Measurements from ENCODE around the gene HDAC3. TPM values are rescaled to one million over a fixed set of nuclear protein-coding genes. Genes with fewer than 3 reads are reported as not detected.

HDAC3 gene
- total and polyA plus RNA-seq, 4 donors = 35.1 to 62.5 (median 46.7) TPM

DNA sequence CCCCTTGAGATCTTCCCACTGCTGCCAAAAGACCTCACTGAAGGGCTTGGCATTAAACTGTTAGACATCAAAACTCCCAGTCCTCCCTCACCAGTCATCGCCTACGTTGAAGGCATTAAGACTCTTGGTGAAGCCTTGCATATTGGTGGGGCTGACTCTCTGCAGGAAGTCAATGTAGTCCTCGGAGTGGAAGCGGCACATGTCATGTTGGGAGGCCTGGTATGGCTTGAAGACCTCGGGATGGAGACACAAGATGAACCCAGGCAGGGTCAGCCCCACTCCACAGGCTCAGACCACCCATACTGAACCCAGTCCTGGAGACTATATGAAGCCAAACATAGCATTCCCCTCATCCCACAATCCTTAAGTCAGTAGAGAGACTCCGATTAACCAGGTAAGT is 1.9 kb downstream of the HDAC3 start:
- Histone ChIP-seq H3K4me3 (no peak overlapping the region), H3K4me1 (ENCODE audit: control insufficient read depth in 5 of 5, insufficient read depth in 5 of 5, low read length in 5 of 5) (peaks cover 0 to 23% (median 8%) of the 10 kb centered on the region in 5 donors), H3K9ac (ENCODE audit: insufficient read depth in 1 of 2, low read length in 2 of 2) (peak overlapping the region in 1 of 2 donors; percentile 38), H3K27ac (ENCODE audit: low read depth in 1 of 2, low read length in 1 of 2) (no peak overlapping the region), H3K27me3 (ENCODE audit: control insufficient read depth in 3 of 3, insufficient read depth in 3 of 3, low read length in 2 of 3) (peaks cover 0 to 15% (median 14%) of the 10 kb centered on the region in 3 donors), H3K36me3 (ENCODE audit: control insufficient read depth in 4 of 4, insufficient read depth in 4 of 4, low read length in 4 of 4) (peaks cover 0 to 9% (median 6%) of the 10 kb centered on the region in 4 donors), H3K9me3 (ENCODE audit: control insufficient read depth in 4 of 4, insufficient read depth in 3 of 4, low read length in 3 of 4) (no peaks in the 10 kb centered on the region)
- TF ChIP-seq, protein P1, sequence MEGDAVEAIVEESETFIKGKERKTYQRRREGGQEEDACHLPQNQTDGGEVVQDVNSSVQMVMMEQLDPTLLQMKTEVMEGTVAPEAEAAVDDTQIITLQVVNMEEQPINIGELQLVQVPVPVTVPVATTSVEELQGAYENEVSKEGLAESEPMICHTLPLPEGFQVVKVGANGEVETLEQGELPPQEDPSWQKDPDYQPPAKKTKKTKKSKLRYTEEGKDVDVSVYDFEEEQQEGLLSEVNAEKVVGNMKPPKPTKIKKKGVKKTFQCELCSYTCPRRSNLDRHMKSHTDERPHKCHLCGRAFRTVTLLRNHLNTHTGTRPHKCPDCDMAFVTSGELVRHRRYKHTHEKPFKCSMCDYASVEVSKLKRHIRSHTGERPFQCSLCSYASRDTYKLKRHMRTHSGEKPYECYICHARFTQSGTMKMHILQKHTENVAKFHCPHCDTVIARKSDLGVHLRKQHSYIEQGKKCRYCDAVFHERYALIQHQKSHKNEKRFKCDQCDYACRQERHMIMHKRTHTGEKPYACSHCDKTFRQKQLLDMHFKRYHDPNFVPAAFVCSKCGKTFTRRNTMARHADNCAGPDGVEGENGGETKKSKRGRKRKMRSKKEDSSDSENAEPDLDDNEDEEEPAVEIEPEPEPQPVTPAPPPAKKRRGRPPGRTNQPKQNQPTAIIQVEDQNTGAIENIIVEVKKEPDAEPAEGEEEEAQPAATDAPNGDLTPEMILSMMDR (IDR thresholded peaks at IDR 0.05; ENCODE audit: control extremely low read depth, extremely low read depth) = no peak
- no peak for DNase-seq
- 90 to 96% methylated on average over 6 of the region's 6 CpGs for WGBS, 2 donors
- ATAC-seq (ENCODE audit: insufficient read depth, low FRiP score) = no peak

DNA sequence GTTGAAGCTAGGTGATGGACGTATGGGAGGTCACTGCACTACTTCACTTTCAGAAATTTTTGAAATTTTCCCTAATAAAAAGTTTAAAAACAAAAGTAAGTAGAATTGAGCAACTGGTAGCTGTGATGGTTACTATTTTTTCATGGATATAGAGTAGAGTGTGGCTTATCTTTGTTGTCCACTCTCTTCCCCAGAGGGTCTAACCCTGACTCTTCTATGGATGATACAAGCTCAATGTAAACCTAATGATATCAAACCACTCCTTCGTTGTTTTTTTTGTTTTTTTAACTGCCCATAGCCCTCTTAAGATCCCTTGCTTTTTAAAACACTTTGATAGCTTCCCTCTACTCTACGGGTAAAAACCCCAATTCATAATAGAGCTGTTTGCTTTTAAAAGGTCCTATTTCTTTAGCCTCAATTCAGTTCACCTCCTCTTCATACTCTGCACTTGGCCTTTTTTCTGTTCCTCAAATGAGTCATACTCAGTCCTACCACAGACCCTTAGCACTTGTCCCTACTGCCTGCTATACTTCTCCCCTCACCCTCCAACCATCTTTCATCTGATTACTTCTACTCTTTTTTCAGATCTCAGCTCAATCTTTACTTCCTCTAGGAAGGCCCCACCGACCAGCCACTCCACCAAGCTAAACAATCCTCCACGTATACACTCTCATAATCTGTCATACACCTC is 2.6 kb downstream of the HDAC3 start:
- WGBS, 2 donors = 66 to 72% methylated on average over 5 of the region's 5 CpGs
- TF ChIP-seq, protein P1 (IDR thresholded peaks at IDR 0.05; ENCODE audit: control extremely low read depth, extremely low read depth) = no peak
- DNase-seq = no peak
- Histone ChIP-seq H3K4me3 (no peak overlapping the region), H3K9me3 (ENCODE audit: control insufficient read depth in 4 of 4, insufficient read depth in 3 of 4, low read length in 3 of 4) (no peaks in the 10 kb centered on the region), H3K4me1 (ENCODE audit: control insufficient read depth in 5 of 5, insufficient read depth in 5 of 5, low read length in 5 of 5) (peaks cover 0 to 23% (median 8%) of the 10 kb centered on the region in 5 donors), H3K27ac (ENCODE audit: low read depth in 1 of 2, low read length in 1 of 2) (no peak overlapping the region), H3K36me3 (ENCODE audit: control insufficient read depth in 4 of 4, insufficient read depth in 4 of 4, low read length in 4 of 4) (peaks cover 0 to 16% (median 13%) of the 10 kb centered on the region in 4 donors), H3K9ac (ENCODE audit: insufficient read depth in 1 of 2, low read length in 2 of 2) (no peak overlapping the region), H3K27me3 (ENCODE audit: control insufficient read depth in 3 of 3, insufficient read depth in 3 of 3, low read length in 2 of 3) (peaks cover 0 to 15% (median 14%) of the 10 kb centered on the region in 3 donors)
- no peak for ATAC-seq (ENCODE audit: insufficient read depth, low FRiP score)

DNA sequence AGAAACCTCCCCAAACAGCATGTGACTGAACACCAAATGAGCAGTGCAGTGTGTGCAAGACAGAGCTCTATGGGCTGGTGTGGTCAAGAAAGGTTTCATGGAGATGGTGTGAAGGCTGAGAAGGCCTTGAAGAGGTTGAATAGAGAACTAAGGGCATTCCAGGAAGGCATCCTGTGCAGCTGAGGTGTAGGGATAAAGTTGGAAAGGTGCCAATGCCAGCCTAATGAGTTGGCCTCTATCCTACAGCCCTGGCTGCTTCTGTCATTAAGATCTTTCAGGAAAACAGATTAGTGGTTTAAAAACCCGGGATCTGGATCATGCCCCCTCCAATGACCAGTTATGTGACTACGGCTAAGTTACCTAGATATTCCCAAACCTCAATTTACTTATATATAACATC is 4.0 kb downstream of the HDAC3 start:
- H3K27ac ChIP-seq (ENCODE audit: low read depth in 1 of 2, low read length in 1 of 2) = no peak overlapping the region

More for the DNA sequence above, 4.0 kb downstream of the HDAC3 start:
- Histone ChIP-seq H3K27me3 (ENCODE audit: control insufficient read depth in 3 of 3, insufficient read depth in 3 of 3, low read length in 2 of 3) (peaks cover 0 to 2% (median 1%) of the 10 kb centered on the region in 3 donors), H3K9me3 (ENCODE audit: control insufficient read depth in 4 of 4, insufficient read depth in 3 of 4, low read length in 3 of 4) (no peaks in the 10 kb centered on the region), H3K9ac (ENCODE audit: insufficient read depth in 1 of 2, low read length in 2 of 2) (no peak overlapping the region), H3K4me3 (no peak overlapping the region), H3K4me1 (ENCODE audit: control insufficient read depth in 5 of 5, insufficient read depth in 5 of 5, low read length in 5 of 5) (peaks cover 0 to 20% (median 8%) of the 10 kb centered on the region in 5 donors), H3K36me3 (ENCODE audit: control insufficient read depth in 4 of 4, insufficient read depth in 4 of 4, low read length in 4 of 4) (peaks cover 9 to 30% (median 25%) of the 10 kb centered on the region in 4 donors)
- WGBS, 2 donors = 93 to 97% methylated on average over 2 of the region's 2 CpGs
- DNase-seq (no peak), ATAC-seq (ENCODE audit: insufficient read depth, low FRiP score) (no peak)
- TF ChIP-seq, protein P1 (IDR thresholded peaks at IDR 0.05; ENCODE audit: control extremely low read depth, extremely low read depth) = no peak
